Lung microvascular endothelial cell (primary cell): Measurements from ENCODE around the gene GSX1. TPM values are rescaled to one million over a fixed set of nuclear protein-coding genes. Genes with fewer than 3 reads are reported as not detected.
A peak's percentile ranks its signal among the peaks of the same experiment; 100 is the strongest.
"Not testable (repeated sequence)": the region's sequence is repeated elsewhere in the genome, so short reads cannot be mapped to it uniquely, and the experiment has no call there.

ENCODE experiments used
- DNase-seq, 2 donors: peaks; one replicate each; pipeline versions ENCODE4 v3.0.0 to v3.0.0-alpha.2; 2010; ENCODE audit warnings: low read depth in 2 of 2
- total RNA-seq: library from RNA; depleted of rRNA; stranded (reverse); fragments of >200 nt; gene quantifications from 2 replicates; pipeline ENCODE4 v1.2.1, GENCODE V29; 2014

Gene GSX1
- total RNA-seq = not detected in 2 replicates

DNA sequence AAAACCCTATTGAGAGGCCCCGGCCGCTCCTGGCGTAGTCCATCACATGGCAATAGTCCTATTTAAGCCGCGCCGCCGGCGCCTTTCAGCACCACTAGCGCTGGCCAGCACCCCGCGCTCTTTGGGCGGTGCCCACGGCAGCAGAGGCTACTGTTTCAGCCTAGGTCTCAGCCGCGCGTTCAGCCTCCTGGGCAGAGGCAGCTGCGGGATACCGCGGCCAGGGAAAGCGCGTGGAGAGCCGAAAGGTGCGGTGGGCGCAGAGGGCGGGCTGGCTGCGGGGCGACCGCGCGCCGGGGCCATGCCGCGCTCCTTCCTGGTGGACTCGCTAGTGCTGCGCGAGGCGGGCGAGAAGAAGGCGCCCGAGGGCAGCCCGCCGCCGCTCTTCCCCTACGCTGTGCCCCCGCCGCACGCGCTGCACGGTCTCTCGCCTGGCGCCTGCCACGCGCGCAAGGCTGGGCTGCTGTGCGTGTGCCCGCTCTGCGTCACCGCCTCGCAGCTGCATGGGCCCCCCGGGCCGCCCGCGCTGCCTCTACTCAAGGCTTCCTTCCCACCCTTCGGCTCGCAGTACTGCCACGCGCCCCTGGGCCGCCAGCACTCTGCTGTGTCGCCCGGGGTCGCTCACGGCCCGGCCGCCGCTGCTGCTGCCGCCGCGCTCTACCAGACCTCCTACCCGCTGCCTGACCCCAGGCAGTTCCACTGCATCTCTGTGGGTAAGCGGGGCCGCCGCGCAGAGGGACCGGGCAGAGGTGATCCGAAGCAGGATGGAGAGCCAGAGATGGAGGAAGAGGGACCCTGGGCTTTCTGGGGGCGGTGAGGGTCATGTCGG, at the start of gene GSX1:
TSS of gene GSX1 (plus strand) at position 91 of the 826 bp plus-strand sequence. CDS start at position 299, 208 bp downstream.
- peak; percentile 83 to 86 for DNase-seq

DNA sequence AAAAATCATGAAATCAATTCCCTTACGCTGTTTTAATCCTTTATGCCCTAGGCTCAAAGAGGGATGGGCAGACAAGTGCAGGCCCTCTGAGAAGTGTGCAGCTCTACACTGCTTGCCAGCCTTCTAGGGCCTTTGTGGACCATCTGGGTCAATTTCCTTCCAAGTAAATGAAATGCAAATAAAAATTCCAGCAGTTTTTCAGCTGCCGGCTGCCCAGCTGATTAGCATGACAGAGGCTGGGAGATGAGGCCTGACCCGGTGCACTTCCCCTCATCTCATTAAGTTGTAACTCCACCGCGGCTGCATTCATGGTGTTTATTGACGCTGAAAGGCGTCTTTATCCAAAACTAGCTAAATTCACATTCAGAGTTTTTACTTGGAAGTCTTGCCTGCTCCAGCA, 47.5 kb upstream of the GSX1 start:
- DNase-seq = no peak

DNA sequence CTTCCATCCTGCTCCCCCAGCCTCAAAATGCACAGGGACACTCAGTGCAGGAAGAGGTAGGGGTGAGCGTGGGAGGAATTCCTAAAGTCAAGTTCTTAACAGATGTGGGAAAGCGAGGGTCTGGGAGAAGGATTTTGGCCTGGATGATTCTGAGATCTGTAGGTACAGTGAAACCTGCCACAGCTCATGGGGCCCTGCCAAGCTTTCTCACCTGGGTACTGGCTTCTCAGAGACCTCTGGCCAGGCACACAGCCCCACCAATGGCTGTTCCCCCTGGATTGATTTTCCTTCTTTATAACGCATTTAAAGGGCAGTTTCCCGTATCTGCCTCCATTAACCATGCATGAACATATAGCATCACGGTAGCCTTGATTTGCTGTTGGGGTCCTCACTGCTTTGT, 47.0 kb upstream of the GSX1 start:
- no peak for DNase-seq

DNA sequence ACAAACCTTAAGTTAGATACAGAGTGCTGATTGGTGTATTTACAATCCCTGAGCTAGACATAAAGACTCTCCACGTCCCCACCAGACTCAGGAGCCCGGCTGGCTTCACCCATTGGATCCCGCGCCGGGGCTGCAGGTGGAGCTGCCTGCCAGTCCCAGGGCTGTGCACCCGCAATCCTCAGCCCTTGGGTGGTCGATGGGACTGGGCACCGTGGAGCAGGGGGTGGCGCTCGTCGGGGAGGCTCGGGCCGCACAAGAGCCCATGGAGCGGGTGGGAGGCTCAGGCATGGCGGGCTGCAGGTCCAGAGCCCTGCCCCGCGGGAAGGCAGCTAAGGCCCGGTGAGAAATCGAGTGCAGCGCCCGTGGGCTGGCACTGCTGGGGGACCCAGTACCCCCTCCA, 44.1 kb upstream of the GSX1 start:
- not testable (repeated sequence) for DNase-seq

DNA sequence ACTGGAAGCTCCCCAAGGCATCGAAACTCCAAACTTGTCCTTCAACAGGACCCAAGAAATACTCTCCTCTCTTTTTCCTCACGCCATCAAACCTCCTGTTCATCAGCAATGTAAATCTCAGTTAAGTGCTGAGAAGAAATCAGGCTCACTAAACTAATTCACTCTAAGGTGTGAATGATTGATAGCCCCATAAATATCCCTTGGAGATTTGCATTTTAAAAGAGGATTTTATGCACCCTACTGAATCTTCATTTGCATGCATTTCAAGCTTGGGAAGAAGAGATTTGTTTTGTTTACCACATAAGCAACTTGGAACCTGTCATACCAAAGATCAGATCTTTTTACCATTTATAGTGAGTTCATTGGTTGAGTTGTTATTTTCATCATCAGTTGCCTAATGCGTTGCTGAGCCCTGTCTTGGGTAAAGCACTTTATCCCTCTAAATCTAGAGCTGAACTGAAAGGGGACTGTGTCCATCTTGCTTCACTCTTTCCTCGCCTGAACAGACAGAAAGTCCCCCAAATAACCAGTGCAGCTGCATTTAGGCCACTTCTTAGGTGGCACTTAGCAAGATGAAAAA, 40.2 kb upstream of the GSX1 start:
- DNase-seq = no peak

DNA sequence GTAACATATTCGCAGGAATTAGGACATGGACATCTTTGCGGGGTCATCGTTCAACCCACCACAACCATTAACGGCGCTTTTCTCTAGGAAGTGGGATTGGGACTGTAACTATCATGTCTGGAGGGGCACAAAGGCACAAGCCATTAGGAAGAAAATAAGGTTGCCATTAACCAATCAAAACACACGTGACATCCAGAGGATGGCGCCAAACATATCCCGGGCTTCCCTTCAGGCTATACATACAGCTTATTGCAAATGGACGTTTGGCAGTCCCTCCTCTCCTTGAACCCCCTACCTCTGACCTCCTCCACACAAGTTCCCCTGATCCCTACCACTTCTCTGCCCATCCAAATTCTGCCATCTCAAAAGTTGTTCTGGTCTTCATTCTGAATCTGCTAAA, 26.6 kb upstream of the GSX1 start:
- no peak for DNase-seq

DNA sequence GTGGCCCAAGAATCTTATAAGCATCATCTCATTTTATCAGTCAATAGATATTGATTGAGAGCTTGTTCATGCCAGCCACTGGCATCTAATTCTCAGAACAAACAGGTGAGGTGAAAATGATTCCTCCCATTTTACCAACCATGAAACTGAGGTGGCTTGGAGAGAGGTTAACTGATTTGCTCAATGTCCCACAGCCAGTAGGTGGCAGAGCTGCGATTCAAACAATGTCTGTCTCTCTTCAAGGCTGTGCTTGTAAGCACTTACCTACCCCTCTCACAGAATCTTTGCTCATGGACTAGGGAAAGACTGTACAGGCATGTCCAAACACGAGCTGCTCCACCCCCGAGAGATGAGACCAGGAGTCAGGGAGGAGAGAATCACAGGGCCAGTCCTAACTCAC, 21.5 kb upstream of the GSX1 start:
- DNase-seq = peak; percentile 37 to 39

DNA sequence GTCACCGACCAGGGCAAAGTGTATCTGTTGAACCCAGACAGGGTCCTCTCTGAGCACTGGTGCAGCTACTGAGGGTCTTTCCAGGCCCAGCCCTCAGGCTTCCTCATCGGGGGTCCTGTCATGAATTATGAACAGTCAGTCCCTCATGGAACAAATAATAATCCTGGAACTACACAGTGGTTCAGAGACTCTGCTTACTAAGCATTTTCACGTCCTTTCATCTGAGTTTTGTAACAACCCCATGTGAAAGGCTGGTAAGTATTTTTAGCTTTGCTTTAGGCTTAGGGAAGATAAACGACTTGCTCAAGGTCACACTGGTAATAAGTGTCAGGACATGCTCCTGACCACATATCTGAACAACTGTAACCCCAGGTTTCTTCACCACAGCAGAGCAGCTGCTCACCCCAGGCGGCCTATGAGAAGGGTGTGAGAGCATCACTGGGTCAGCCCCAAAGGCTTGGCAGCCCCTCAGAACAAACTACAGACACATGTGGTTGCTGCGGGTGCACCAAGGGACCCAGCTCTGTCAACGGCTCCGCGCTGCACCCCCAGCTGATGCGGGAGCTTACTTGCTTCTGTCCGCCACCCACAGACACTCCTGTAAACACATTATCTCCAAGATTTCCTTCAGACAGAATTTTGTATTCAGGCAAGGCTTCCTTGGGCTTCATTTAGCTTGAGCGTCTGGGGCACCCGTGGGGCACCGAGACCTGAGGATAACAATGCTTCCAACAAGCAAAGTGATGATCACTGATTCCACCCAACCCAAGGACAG, 19.4 kb upstream of the GSX1 start:
- no peak for DNase-seq

DNA sequence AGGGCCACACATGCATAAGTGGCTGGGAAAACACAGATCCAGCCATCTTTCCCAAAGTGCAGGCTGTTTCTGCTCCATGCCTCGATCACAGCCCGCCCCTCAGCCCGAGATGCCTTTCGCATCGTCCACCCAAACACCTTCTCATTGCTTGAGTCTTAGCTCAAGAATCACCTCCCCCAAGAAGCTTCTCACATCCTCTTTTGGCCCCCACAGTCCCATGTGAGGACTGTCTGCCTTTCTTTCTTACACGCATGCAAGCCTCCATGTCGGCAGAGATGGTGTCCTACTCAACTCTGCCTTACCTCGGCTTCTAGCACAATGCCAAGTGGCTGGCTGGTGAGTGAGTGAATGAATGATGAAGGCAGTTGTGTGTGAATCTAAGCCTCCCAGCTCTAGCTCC, 18.1 kb upstream of the GSX1 start:
- no peak for DNase-seq

DNA sequence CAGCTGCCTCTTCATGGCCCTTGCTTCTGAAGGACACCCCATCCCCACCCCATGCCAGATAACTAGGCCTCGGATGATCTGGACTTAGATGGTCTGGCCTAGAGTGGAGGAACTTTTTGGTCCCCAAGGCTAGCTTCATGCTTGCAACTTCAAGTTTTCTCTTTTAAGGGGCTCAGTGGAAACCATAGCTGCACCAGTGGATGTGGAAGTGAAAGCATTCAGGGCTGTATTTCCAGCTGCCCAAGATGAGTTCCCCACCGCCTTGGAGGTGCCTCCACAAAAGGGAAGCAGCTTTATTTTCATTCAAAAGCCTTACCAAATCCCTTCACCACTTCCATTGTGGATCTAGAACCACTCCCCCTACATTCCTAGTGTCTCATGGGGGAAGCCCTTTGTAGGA, 17.6 kb upstream of the GSX1 start:
- DNase-seq = no peak

DNA sequence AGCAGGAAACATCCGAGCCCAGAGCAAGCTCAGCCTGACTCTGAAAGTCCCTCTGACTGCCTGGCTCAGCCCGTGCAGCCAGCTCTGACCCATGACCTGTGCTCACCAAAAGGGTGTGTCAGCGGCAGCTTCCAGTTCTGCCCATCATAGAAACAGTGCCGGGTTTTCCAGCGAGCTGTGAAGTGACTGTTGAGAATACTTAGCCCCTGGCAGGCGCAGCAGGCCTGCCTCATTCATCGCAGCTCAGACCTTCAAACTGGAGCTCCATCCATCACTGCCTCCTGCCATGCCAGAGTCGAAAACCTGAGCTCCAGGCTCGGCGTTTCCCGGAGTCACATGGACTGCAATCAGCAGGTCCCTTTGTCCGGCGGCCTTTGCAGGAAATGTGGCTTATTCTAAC, 16.3 kb upstream of the GSX1 start:
- DNase-seq = no peak

DNA sequence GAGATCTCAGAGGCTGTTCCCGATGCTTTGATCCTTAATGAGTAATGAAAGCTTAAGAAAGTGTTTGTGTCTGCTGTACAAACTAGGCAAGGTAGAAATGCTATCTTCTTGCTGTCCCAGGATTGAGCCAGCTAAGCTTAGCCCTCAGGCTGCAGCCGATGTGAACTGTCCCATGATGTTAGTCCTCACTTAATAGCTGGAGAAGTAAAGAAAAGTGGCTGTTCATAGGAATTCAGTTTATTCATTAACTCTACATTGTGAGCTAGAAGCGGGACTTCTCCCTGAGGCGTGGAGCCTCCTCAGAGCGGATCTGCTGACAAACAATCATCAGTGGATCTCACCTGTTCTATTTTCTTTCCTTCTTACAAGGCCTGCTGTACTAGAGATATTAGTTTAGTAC, 10.1 kb upstream of the GSX1 start:
- DNase-seq = no peak

DNA sequence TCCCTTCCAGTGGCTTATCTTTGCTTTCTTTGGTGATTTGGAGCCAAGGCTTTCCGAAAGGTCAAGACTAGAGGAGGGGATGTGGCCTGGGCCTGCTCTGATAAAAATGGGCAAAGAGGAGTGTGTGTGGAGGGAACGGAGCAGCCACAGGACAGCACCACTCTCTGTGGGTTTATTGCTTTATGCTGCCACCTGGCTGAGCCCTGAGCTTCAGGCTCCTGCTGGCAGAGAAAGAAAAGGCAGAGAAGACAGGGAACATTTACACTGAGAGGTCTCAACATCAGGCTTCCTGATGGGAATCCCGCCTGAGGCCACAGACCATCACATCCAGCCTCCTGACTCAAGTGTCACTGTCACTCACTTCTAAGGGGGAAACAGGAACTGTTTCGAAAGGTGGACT, 9.2 kb upstream of the GSX1 start:
- peak; percentile 20 to 31 for DNase-seq

DNA sequence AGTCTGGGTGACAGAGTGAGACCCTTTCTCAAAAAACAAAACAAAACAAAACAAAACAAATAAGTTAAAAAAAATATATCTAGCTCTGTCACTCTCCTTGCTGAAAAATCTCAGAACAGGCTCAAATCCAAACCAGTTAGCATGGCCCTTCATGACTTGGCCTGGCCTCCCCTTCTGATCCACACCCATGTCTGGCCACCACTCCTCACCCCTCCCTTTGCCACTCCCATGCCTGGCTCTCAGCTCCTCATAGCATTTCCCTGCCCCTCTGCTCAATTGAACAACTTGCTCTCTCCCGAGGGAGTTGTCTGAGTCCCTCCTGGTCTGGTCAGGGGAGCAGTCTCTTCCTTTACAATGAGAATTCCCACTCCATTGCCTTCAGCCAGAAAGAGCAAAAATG, 4.0 kb upstream of the GSX1 start:
- no peak for DNase-seq

DNA sequence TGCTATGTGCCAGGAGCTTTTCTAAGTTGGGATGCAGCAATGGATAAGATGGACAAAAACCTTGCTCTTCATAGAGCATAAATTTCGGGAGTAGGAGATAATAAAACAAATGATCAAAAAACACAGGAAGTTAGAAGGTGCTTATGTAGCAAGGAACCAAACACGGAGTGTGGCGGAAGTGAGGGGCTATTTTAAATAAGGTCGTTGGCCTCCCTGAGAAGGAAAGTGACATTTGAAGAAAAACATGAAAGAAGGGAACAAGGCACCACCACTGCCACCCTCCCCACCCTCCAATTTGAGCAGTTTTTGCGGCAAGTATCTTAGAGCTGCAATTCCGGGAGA, 3.2 kb upstream of the GSX1 start:
- no peak for DNase-seq

DNA sequence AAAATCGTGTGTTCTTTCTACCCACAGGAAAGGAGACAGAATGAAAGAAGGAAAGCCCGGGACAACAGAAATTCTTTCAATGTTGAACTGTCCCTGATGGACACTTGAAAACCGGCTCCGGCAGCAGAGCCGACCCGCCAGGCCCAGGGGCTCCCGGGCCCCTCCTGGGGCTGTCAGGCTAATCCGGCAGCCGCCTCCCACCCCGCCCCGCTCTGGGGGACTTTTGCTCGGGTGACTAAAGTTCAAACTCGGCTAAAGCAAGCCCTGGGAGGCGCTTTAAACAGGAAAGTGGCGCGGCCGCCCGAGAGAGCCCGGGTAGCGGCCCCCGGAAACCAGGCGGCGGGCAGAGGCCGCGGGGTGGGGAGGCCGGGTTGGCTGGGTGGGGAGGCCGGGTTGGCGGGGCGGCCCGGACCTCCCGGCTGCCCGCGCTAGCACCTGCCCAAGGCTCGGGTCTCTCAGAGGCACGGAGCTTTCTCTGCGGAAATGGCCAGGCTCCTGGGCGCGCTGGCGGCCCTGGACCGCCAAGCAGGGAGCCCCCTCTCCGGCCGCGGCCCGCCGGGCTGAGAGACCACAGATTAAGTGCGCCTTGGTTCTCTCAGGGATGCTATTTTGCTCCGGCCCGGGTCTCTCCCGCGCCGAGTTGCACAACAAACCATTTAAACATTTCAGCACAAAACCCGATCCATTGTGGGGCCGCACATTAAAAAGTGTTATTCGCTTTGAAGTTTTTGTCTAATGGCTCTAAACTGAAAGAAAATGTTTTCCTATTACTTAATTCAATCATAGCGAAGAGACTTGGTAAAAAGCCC, 2.6 kb upstream of the GSX1 start:
- no peak for DNase-seq

DNA sequence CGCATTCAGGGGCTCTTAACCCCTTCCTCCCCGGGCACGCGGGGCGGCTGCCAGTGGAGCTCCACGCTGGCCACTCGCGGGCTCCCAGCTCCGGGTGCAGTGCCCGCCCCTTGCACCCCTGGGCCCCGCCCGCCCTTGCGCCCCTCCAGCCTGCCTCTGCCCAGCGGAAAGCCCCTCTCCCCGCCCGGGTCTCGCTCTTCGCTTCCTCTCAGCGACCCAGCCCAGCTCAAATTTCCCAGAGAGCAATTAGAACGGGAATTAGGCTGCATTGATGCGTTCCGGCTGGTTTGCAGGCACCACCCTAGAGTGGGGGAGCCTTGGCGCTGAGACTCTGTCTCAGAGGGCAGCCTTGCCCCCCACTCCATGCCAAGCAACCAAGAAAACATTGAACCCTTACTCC, 1.8 kb upstream of the GSX1 start:
- no peak for DNase-seq

DNA sequence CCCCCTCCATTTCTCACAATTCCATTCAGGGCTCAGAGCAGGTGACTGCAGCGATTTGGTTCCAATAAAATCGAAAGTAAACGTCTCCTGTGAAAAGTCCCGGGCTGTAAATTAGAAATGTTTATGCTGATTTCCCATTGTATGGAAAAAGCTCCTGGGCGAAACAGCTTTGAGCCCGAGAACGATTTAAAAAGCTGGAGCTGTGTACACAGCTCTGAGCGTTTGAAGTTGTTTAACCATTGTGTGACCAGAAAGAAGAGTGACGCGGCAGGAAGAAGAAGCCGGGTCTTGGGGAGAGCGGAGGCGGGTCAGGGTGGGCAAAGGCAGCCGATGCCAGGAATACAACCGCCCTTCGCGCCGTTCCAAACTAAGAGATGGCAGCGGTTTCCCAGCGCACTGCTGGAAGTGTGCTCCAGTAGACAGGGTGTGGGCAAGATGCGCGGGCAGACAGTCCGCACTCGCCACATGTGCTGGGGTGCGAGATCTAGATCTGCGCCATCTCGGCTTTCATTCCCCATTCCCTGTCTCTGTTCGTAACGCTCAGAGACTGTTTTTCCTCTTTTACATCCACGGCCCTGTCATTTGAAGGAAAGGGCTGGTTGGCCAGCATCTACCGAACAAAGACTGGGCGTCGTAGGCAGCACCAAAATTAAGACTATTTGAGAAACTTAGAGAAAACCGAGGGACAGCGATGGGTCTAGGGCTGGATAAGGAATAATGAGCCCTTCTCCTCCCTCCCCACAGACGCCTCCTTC, 960 bp upstream of the GSX1 start:
- DNase-seq = no peak

DNA sequence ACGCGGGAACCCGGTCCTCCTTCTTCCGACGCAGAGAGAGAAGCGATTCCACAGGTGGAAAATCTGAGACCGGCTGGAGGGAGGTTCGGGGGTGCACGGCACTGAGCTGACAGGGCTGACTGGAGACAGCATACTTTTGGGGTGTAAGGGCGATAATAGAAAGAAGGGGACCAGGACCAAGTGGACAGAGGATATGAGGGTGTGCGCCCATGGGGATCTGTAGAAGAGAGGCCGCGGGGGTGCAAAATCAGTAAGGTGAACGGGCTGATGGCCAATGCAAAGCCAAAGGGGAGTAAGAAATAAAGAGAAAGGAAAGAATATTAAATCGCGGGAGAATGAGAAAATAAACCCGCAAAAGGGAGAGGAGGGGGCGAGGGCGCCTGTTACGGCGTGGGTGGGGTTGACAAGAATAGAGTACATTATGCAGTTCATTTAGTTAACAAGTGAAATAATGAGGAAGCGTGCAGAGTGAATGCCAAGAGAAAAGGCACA, 336 bp upstream of the GSX1 start:
- DNase-seq = no peak

DNA sequence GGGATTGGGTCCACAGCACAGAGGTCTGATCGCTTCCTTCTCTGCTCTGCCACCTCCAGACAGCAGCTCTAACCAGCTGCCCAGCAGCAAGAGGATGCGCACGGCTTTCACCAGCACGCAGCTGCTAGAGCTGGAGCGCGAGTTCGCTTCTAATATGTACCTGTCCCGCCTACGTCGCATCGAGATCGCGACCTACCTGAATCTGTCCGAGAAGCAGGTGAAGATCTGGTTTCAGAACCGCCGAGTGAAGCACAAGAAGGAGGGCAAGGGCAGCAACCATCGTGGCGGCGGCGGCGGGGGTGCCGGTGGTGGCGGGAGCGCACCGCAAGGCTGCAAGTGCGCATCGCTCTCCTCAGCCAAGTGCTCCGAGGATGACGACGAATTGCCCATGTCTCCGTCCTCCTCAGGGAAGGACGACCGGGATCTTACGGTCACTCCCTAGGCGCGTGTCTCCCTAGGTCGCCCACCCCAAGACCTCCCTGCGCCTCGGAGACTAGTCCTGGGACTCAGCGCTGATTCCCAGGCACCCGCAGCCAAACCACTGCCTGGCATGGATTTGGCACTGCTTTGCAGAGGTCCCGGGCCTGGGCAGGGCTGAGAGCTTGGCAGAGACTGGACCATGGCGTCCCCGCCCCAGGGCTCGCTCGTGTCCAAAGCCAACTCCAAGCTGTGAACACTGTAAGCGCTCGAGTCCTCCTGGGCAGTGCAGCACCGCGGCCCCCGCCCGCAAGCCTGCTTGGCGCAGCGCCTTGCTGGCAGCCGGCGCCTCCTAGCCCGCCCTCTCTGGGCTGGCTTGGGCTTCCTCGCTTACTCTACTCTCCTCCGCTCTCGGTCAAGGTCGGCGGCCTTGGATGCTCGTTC, 1.5 kb downstream of the GSX1 start:
- DNase-seq = no peak
